HG03558 (cell line): Measurements from ENCODE around the gene MAP7.

Source experiments
- ATAC-seq: cut with Tn5 transposase; IDR thresholded peaks from one replicate; pipeline ENCODE4 v1.9.1; 2021; ENCODE audit warnings: moderate number of reproducible peaks; ENCODE audit not compliant: unreplicated experiment; ENCODE audit errors: extremely low read depth

Gene MAP7

DNA sequence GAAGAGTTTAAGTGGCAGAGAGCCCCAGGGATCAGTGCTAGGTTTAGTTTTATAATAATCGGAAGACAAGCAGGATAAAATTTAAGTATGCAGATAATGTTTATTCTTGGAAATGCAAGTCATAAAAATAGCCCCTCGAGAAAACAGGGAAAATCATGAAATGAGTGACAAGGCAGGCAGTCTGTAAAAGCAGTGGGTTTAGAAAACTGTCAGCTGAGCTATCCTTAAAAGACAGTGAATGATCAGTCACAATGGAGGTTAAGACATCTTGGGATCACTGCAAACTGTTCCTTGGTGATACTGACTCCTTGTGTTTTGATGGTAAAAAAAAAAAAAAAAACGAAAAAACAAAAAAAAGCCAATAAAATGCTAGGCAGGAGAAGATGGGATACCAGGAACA is 199.3 kb downstream of the MAP7 start:
- ATAC-seq: no peak

DNA sequence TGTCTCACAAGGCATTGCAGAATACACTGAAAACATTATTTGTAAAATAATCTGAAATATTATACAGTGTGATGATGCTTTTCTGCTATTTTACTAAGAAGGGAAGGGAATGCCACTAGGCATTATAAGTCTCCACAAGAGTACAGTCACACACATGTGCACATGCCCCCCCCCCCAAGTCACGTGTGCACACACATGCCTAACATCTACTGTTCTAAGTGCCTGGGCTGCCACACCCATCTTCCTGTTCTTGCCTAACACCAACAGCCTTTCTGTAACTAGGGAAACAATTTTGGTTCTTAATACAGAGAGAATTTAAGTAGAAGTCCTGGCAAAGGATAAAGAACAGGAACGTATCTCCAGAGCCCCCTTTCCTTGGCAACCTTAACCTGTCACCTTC is 202.4 kb downstream of the MAP7 start:
- ATAC-seq: no peak

DNA sequence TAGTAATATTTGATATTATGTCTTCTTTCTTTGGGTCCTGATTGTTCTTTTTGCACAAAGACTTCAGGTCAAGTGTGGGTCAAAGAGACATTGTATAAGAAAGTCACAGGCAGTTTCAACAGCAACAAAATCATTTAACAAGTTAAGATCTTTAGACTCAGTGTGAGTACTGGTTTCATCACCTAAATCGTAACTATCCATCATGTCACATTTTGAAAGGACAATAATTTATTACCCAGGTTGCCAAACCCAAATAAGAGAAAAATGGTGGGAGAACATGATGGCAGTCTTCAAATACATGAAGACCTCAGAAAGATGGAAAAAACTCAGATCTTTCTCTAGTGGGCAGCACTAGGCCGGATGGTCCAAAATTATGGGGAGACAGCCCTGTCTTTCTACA is 205.1 kb downstream of the MAP7 start:
- no peak for ATAC-seq

DNA sequence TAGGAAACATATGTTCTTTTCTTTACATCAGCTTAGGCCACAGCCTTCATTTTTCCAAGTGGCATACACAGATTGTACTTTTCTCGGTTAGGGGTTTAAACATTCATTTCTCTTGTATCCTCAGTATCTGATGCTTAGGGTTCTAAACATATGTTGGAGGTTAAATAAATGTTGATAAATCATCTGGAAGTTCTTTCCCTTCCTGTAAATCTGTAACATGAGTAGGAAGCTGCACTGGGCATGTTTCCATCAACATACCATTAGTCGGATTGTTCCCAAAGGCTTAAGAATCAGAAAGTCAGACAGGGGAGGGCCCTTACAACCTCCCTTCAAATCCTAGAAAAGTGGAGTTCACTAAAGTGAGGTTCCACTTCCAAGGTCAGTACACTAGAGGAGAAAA is 205.8 kb downstream of the MAP7 start:
- no peak for ATAC-seq

DNA sequence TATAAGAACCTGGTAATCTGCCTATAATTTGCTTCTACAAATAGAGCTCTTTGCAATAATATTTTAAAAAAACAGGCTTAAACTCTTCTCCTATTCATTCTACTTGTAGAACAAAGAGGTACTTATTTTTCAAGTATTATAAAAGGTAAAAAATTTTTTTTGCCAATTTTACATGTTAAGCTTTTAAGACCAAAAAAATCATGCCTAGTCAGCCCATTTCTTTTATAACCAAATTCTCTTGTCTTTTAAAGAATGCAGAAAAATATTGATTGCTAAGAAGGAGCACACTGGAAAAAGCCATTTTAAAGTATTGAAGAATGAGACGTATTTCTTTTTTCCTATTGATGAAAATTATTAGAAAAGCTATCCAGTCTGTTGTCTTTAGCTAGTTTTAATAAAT is 206.5 kb downstream of the MAP7 start:
- ATAC-seq: no peak

DNA sequence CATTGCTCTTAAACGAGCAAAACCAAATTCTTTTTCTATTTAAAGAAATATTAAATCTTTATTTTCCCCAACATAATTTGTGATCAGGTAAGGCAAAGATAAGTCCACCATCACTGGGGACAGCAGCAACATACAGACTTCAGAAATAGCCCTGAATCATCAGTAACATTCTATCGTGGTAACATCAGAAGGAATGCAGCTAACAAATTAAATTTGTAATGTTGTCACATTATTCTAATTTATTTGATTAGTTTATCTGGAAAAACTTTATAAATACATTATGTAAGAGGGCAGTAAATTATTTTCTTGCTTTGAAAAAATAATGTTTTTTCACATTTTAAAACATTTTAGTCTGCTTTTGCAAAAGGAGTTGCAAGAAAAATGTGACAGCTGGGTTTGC is 206.9 kb downstream of the MAP7 start:
- no peak for ATAC-seq

DNA sequence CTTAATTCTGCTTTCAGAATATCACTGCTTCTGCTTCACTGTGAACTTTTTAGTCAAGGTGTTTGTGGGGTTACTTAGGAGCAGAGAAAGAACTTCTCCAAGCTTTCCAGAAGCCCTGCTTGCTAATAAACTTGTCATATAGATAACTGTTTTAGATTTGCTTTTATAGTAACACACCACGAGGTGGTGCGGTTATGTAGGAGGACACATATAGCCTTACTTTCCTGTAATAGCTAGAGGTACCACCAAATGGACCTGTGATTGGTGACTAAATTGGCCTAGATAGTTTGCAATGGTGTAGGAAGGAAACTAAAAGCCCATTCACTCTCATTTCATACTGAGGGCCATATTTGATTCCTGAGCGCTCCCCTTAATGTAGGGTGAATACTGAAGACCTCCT is 208.3 kb downstream of the MAP7 start:
- no peak for ATAC-seq

DNA sequence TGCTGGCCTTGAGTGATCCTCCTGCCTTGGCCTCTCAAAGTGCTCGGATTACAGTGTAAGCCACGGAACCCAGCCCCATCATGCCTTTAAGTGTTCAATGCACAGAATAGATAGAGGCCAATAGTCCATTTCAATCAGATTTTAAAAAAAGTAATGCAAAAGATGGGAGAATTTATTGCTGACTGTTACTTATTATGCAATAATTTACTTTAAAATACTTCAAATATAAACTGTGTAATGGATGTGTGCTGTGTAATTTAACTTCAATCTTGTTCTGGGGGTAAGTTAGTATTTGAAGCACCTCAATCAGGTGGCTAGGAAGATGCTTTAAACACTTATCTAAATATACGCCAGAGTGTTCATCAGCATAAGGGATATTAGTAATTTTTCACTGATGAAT is 208.9 kb downstream of the MAP7 start:
- ATAC-seq: no peak

DNA sequence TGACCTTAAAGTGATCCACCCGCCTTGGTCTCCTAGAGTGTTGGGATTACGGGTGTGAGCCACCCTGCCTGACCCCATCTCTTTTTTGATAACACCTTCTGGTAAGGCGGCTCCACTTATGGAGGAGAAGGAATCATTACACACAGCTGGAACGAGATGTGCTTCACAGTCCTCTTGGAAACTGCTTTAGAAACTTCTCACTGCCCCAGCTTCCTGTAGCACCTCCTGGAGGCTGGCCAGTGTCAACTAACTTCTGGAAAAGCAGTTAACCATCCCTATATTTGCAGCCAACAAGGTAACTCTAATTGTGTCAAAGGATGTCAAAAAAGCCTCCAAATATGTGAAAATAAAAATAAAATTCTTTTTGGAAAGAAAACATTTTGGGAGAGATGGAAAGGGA is 211.7 kb downstream of the MAP7 start:
- no peak for ATAC-seq

DNA sequence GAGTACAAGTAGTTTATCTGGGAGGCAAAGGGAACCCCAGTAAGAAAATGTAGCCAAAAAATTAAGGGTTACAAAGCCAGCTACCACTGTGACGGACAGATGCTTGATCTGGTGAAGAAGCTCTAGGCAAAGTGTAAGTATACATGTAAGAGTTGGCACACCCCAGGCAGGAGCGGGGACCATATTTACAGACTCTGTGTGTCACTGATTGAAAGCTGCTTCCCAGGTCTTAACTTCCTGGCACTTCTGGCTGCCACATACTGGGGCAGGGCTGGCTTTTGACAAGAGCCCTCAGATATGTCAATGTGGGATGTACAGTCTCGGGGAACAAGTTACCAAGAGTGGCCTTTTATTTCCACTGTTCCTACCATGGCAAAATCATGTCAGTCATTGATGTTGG is 212.6 kb downstream of the MAP7 start:
- no peak for ATAC-seq

DNA sequence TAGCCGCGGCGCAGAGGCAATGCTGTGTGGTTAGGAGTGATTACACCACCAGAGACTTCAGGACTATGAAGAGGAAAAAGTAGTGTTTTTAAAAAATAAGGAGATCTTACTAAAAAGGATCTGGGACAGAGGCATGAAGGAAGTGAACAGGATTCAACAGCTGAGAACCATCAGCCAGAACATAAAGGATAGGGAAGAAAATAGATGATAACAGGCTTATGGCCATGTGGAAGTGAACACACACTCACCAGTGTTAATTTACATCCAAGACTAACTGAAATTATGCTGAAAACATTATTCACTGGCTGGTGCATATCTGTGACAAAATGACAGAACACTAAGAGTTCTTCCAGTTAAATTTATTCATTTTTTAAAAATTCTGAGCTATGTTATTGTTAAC is 213.1 kb downstream of the MAP7 start:
- no peak for ATAC-seq

DNA sequence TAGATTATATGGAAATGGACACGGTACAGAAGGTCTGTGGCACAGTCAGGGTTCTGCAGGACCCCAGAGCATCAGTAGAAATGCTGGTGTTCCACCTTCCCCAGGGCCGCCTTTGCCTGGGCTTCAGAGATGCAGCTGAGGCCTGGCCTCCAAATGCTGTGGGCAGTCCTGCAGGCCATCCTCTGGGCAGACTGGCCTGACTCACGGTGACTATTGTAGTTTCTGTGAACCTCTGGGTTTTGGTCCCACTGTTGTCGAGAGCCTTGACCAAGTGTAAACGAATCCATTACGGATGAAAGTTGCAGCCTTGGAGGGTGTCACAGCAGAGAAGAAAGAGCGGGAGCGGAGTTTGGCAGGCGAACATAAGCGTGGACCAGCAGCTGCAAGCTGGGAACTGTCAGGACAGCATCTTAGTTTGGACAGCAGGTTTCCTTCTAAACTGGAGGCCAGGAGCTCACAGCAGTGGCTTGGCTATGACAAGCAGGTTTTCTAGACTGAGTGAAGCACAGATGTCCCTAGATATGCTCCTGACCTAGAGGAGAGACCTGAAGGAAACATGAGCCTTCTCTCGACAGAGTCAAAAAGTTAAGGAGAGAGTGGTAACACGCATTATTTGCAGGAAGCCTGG is 214.4 kb downstream of the MAP7 start:
- ATAC-seq: no peak

DNA sequence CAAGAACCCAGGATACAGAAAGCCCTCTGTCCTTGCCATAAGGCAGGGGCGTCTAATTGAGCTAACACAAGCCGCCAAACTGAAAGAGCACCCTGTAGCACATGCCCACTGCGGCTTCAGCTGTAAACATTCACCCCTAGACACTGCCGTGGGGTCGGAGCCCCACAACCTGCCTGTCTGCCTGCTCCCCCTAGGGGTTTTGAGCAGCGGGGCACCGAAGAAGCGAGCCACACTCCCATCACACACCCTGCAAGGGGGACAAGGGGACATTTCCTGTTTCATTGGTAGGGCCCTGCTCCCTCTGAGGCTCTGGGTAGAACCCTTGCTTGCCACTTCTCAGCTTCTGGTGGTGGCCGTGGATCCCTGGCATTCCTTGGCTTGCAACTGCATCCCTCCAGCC is 215.4 kb downstream of the MAP7 start:
- ATAC-seq: no peak

DNA sequence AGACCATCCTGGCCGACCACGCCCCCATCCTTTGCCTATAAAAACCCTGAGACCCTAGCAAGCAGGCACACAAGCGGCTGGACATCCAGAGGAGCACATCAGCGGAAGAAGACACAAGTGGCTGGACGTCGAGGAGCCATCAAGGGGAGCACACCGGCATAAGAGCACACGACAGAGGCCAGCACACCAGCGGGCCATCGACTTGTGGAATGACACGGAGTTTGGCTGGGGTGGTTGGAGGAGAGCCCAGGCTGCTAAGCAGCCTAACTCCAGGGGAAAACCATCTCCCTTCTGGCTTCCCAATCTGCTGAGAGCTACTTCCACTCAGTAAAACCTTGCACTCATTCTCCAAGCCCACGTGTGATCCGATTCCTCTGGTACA is 215.8 kb downstream of the MAP7 start:
- no peak for ATAC-seq

DNA sequence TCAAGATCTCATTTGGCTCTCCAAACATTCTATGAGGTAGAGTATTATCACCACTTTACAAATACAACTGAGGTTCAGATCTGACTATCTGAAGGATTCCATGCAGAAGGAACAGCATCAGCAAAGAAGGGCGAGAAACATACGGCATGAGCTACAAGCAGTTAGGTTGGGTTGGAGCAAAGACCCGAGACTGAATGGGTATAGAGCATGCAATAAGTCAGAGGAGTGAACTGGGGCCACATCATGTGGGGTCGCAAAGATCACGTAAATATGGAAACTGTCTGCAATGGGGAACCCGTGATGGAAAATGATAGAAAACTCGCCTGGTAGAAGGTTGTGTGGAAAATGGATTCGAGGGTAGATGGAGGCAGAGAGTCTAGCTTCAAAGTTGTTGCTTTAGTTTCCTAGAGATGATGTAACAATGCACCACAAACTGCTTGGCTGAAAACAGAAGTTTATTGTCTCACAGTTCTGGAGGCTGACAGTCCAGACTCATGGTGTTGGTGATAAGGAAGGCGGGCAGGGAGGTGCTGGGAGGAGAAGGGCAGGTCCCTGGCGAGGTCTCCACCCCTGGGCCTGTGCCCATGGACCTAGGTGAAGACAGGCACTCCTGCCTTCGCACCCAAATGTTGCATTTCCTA is 216.3 kb downstream of the MAP7 start:
- no peak for ATAC-seq

DNA sequence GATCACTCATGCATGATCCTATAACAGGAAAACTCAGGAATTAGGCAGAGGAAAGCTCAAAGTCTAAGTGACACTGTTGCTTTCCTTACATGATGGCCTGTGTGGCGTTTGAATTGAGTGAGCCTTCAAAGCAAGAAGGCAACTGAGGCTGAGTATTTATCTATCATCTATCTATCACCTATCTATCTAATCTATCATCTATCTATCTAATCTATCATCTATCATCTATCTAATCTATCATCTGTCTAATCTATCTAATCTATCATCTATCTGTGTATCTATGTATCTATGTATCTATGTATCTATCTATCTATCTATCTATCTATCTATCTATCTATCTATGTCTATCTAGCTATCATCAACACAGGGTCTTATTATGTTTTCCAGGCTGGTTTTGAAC is 218.8 kb downstream of the MAP7 start:
- no peak for ATAC-seq

DNA sequence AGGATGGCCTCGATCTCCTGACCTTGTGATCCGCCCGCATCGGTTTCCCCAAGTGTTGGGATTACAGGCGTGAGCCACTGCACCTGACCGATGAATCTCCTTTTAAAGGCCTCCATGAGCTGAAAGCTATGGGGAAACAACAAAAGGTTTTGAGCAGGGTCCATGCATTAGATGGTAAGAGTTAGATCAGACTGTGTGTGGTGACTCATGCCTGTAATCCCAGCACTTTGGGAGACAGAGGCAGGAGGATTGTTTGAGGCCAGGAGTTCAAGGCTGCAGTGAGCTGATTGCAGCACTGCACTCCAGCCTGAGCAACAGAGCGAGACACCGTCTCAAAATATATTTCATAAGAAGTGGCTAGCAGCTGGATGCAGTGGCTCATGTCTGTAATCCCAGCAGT is 219.6 kb downstream of the MAP7 start:
- ATAC-seq: no peak

DNA sequence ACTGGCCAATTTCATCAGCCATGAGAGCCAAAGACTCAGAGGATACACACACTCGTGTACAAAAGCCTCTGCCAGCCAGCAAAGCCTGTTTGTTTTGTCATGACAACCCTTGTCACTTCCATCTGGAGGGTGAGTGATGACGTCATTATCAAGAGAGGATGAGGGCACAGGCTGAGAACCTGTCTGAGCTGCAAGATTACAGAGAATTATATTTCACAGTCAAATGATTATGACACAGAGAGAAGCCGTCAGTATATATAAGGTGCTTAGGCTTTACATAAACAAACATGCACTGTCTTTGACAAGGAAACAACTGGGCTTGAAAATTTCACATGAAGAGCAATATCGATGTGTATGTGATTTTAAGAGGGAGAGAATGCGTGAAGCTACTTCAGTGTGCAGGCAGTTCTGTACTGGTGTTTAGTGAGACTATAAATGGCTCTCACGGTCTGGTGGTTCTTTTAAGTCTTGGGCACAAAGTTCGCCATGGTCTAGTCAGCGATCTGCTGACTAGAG is 224.1 kb downstream of the MAP7 start:
- no peak for ATAC-seq

DNA sequence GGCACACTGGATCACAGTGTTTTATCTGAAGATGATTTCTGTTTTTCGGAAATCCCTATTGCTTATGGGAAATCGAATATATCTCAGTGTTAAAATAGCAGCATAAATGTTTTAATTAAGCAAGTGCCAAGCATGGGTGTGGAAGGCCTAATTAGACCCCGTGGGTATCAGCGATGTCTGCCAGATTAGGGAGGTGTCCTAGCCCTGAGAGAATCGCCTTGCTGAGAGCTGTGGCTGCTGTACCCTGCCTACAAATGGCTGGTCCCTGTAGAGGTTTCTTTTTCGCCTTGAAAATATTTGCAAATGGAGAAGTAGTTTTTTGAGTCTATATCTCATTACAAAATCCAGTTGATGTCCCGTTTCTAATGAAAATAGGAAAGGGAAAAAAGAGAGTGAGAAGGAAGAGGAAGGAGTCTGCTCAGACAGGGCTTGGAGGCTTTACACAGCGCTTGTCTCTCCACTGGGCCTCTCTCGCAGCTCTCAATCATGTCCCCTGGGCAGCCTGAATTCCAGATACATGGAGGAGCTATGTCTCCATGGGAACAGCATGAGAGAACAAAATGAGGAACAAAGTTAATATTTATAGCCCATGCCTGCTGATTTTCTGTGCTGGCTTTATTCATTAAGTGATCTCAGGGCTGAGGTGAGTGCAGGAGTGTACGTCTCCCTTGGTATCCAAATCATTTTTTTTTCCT is 225.4 kb downstream of the MAP7 start:
- ATAC-seq: no peak

DNA sequence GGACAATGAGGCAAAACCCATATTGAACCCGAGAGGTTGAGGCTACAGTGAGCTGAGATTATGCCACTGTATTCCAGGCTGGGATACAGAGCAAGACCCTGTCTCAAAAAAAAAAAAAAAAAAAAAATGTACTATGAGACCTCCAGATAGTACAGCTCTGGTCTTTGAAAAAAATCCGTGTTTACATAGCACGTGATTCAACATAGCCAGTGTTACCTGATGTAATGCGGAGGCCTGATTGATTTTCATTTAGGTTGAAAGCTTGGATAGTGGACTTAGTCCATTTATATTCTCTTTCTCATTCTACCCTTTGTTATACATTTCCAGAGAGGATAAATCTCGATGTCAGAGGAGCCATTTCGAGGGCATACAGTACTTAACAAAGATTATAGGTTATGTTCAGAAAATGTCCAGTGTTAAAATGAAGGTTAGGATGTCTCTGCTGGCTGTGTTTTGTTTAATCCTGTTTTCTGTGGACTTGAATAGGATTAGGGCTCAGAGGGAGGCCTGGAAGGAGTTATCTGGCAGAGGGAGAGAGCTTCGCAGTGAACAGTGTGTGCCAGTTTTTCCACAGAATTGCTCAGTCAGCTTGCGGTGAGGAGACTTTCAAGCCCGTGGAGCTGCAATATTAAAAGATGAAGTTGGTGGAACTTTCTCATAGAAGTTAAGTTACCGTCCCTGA is 226.7 kb downstream of the MAP7 start:
- no peak for ATAC-seq

DNA sequence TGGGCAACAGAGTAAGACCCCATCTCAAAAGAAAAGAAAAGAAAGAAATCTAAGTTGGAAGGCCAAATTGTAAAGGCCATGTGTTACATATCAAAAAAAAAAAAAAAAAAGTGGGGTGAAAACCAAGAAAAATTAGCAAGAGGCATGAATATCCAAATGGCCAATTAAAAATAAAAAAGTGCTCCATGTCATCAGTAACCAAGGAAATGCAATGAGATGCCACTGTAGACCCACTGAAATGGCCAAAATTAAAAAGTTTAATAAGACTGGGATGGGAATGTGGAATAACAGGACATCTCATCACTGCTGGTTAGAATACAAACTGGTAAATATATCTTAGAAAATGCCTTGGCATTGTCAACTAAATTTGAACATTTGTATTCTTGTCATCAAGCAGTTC is 230.5 kb downstream of the MAP7 start:
- no peak for ATAC-seq
